Measurements from ENCODE around the gene AP1S1. TPM values are rescaled to one million over a fixed set of nuclear protein-coding genes. Genes with fewer than 3 reads are reported as not detected.

The AP1S1 gene
- total RNA-seq, 1 donor from 2014 or later = 28.4 TPM

DNA sequence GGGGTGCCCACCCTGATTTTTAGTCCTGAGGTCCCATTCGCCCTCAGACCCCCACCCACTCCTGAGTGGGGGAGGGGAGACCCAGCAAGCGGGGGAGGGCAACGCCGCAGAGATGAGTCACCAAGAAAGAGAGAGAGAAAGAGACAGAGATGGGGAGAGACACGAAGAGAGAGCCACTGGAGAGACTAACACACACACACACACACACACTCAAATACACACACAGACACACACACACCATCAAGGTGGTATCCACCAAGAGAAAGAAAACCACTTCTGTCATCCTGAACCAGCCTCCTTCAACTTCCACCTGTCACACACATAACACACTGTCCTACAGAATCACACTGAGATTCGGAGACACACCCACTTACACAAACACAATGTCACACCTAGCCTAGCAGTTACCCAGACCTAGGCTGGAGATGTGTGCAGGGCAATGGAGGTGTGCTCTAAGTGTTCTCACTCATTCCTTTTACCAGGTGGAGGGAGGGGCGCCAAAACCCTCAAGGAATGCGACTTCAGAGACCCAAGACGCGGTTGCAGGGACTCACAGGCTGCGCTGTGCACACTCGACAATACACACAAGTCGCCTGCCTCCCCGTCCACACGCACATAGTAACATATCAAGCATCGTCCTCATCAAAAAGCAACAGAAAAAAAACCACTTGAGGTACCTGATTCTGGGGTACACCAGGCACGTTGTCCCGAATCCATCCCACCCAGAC is 15.0 kb downstream of the AP1S1 start:
- H3K4me3 ChIP-seq = no peak overlapping the region
- H3K9me3 ChIP-seq = no peaks in the 10 kb centered on the region
- intact Hi-C loops (cut with DNase I) = no loop called here
- ATAC-seq (no peak), DNase-seq (no peak)
- H3K36me3 ChIP-seq = no peaks in the 10 kb centered on the region
- TF ChIP-seq, protein P1, sequence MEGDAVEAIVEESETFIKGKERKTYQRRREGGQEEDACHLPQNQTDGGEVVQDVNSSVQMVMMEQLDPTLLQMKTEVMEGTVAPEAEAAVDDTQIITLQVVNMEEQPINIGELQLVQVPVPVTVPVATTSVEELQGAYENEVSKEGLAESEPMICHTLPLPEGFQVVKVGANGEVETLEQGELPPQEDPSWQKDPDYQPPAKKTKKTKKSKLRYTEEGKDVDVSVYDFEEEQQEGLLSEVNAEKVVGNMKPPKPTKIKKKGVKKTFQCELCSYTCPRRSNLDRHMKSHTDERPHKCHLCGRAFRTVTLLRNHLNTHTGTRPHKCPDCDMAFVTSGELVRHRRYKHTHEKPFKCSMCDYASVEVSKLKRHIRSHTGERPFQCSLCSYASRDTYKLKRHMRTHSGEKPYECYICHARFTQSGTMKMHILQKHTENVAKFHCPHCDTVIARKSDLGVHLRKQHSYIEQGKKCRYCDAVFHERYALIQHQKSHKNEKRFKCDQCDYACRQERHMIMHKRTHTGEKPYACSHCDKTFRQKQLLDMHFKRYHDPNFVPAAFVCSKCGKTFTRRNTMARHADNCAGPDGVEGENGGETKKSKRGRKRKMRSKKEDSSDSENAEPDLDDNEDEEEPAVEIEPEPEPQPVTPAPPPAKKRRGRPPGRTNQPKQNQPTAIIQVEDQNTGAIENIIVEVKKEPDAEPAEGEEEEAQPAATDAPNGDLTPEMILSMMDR (IDR thresholded peaks at IDR 0.05) = no peak
- H3K27ac ChIP-seq = no peak overlapping the region
- H3K27me3 ChIP-seq (ENCODE audit: low read depth) = peaks cover 98% of the 10 kb centered on the region
- H3K4me1 ChIP-seq = peaks cover 51% of the 10 kb centered on the region

DNA sequence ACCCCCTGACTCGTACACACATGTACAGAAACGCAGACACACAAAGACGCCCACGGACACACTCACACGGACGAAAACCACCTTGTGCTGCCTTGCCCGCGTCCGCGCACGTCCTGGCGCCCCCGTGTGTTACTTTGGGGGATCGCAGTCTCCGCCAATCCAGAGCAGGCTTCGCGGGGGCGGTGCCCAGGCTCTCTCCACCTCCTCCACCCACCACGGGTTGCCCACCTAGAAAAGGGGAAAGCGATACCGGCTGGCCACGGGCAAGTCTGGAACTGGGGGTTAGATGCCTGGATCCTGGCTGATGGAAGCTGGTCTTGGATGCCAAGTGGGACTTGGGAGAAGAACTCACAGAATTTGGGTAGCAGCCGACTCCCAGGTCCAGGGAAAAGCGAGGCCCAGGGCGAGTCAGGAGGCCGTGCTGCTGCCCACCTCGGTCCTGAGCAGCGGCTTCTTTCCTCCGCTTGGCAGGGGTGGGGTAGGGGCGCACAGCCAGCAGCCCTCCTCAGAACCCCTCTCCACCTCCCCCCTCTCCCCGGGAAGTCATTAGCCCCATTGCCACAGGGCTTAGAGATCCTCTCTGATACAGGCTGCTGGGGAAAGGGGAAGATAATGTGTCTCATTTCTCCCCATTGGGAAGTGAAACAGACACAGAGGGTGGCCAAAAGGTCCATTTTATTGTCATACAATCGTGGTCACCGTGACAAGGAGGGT is 15.7 kb downstream of the AP1S1 start:
- Histone ChIP-seq H3K27ac (no peak overlapping the region), H3K27me3 (ENCODE audit: low read depth) (peaks cover 98% of the 10 kb centered on the region), H3K4me1 (peaks cover 44% of the 10 kb centered on the region), H3K36me3 (no peaks in the 10 kb centered on the region), H3K9me3 (no peaks in the 10 kb centered on the region), H3K4me3 (no peak overlapping the region)
- ATAC-seq (peak; percentile 63 to 77), DNase-seq (peak; percentile 82)
- intact Hi-C loops (cut with DNase I) = no loop called here
- TF ChIP-seq, protein P1 (IDR thresholded peaks at IDR 0.05) = peak; percentile 89

DNA sequence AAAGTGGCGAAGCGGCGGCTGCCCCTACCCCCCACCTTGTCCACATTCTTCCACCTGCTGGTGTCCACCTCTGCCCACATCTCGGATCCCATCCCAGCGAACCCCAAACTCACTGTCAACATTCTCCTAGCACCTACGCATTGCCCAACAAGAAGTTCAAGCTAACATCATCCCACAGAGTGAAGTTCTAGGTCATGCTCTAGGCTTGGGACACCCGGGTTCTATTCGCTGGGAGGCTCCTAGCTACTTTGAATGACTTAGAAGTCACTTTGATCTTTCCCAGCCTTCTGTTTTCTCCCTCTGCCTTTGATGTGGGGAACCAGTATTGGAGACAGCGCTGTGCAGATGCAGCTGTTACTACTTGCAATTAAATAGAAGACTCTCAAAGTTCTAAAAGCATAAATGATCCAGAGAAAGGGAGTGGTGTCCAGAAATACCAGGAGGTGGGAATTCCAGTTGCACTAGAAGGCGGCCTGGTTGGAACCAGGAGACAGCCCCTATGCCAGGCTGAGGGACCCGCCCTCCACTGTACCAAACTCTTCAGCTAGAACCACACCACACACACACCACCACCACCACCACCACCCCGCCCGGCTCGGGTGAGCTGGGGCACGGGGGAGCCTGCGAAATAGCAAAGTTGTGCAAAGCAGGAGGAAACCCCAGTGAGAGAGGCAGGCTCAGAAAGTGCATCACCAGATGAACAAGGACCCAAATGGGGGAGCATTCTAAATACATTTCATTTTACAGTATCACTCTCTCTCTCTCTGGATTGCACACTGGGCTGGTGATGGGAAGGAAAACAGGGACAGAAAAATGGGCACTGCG is 16.6 kb downstream of the AP1S1 start:
- Histone ChIP-seq H3K4me3 (no peak overlapping the region), H3K4me1 (peaks cover 35% of the 10 kb centered on the region), H3K27ac (no peak overlapping the region), H3K27me3 (ENCODE audit: low read depth) (peaks cover 98% of the 10 kb centered on the region), H3K9me3 (no peaks in the 10 kb centered on the region), H3K36me3 (no peaks in the 10 kb centered on the region)
- ATAC-seq (no peak), DNase-seq (no peak)
- TF ChIP-seq, protein P1 (IDR thresholded peaks at IDR 0.05) = no peak
- intact Hi-C loops (cut with DNase I) = no loop called here

DNA sequence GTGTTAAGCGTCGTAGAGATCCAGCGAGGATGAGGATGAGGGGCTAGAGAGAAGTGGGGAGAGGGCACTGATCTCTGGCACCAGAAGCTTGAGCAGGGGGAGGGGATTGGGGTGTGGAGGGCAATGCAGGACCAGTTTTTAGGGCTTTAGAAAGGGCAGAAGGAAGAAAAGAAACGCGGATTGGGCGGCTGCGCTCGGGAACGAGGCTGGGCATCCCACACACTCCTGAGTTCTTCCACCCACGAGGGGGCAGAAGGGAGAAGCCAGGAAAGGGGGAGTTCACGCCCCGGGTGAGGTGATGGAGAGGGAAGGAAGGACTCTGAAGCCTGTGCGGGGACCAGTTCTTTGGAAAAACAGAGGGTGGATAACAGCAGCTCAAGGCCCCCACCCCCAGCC is 17.2 kb downstream of the AP1S1 start:
- peaks cover 98% of the 10 kb centered on the region for H3K27me3 ChIP-seq (ENCODE audit: low read depth)
- H3K27ac ChIP-seq = no peak overlapping the region
- TF ChIP-seq, protein P1 (IDR thresholded peaks at IDR 0.05) = no peak
- H3K4me3 ChIP-seq = no peak overlapping the region
- H3K36me3 ChIP-seq = no peaks in the 10 kb centered on the region
- ATAC-seq (no peak), DNase-seq (no peak)
- no peaks in the 10 kb centered on the region for H3K9me3 ChIP-seq
- peaks cover 32% of the 10 kb centered on the region for H3K4me1 ChIP-seq
- intact Hi-C loops (cut with DNase I) = no loop called here

DNA sequence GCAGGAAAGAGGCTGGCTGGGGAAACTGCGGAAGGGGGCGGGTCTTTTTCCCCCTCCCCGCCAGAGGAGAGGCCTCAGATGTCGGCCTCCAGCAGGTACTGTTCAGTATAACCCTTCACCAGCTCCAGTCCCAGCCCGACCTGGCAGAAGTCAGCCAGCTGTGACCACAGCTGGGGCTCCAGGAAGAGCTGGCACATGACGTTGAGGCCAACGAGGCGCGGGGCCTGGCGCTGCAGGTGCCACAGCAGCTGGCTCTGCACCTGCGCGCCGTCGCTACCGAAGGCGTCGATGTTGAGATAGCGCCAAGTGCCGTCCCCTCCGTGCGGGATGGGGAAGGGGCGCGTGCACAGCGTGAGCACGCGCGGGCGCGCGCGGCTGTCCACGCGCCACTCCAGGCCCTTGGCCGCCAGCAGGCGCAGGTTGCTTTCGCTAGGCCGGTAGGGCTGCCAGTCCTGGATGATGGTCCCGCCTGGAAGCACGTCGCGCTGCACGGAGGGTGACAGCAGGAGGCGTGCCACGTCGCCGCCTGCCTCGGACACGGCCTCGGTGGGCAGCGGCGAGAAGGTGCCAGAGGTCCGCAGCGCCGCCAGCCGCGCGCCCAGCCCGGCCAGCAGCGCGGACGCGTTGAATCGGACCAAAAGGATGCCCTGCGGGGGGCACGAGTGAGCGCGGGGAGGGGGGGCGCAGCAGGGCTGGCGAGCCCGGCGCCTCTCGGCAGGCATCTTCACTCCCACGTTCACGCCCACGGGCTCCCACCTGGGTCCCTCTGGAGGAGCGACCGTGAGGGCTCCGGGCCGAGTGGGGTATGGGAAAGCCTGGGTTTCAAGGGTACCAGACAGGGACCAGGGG is 18.0 kb downstream of the AP1S1 start:
- DNase-seq = no peak
- TF ChIP-seq, protein P1 (IDR thresholded peaks at IDR 0.05) = no peak
- no peak overlapping the region for H3K4me3 ChIP-seq
- no peaks in the 10 kb centered on the region for H3K9me3 ChIP-seq
- peaks cover 100% of the 10 kb centered on the region for H3K27me3 ChIP-seq (ENCODE audit: low read depth)
- peaks cover 32% of the 10 kb centered on the region for H3K4me1 ChIP-seq
- ATAC-seq = no peak
- H3K27ac ChIP-seq = no peak overlapping the region
- H3K36me3 ChIP-seq = no peaks in the 10 kb centered on the region
- intact Hi-C loops (cut with DNase I) = no loop called here

All from lower lobe of right lung (tissue), 2 donors.